HG02840 (cell line): ENCODE data around the gene PFDN4.
"Not testable (repeated sequence)": the region's sequence is repeated elsewhere in the genome, so short reads cannot be mapped to it uniquely, and the experiment has no call there.

Source experiments
- ATAC-seq: cut with Tn5 transposase; IDR thresholded peaks from one replicate; pipeline ENCODE4 v1.9.1; 2021; ENCODE audit warnings: mild to moderate bottlenecking, moderate library complexity, moderate number of reproducible peaks; ENCODE audit not compliant: unreplicated experiment, low FRiP score

The PFDN4 gene

DNA sequence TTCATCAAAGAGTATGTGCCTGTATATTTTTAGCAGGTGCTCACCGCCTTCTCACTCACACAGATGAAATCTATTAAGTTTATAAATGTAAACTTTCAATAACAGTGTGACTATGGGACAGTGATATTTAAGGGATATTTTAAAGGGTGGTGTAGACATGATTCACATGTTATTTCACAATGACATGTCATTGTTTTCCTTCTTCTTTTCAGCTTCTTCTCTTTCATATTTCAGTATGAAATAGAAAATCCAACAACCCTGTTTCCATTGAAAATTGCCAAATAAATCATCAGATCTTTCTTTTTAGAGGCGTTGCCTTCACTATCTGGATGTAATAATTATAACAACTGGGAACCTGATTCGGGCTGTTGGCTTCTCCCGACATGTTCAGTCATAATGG lies 54.8 kb downstream of the PFDN4 start:
- ATAC-seq: no peak

GRCh38 chr20:54263116-54263690 lies 55.3 kb downstream of the PFDN4 start:
- no peak for ATAC-seq

- not testable (repeated sequence) for ATAC-seq
Measured at GRCh38 chr20:54265791-54266190, 57.9 kb downstream of the PFDN4 start.

DNA sequence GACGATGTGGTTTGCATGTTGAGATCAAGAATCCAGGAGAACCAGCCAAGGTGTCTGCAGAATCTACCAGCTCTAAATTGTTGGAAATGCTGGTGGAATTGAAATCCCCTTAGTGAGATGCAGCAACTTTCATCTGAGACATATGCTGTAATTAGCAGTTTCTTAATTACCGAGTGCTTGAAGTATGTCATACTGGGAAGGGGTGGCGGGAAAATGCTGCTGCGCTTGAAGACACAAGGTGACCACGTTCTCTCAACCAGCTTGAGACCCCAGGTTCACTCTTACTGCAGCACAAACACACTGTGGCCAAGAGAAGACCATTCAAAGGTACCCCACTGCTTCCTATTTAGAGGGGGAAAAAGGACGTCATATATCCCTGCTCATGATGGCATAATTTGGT lies 59.0 kb downstream of the PFDN4 start:
- no peak for ATAC-seq

DNA sequence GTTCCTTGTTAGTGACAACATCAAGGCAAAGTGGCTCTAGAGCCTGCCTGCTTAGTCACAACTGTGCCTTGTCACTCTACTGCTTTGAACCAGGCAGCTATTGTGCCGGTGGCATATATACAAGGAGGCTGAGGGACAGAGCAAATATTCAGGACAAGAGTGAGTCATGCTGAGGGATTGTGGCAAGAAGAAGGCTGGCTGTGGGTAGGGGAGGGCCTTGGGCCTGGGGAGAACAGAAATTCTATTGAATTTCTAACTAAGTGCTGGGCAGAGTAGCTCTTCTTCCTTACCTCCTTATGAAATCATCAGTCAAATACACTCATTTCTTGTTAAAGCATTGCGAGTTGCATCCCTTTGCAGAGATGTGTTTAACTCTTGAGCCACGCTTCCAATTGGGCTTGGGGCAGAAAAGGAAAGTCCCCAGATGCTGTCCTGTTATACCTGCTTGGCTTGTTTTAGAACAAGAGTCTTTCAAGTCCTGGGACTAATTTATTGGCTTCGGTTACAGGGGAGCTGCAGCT lies 59.7 kb downstream of the PFDN4 start:
- ATAC-seq: no peak

- ATAC-seq: no peak
Measured at GRCh38 chr20:54268941-54269340, 61.1 kb downstream of the PFDN4 start.
